GM12891 (cell line): Measurements from ENCODE around the gene SLC22A23.
"Not testable (repeated sequence)": the region's sequence is repeated elsewhere in the genome, so short reads cannot be mapped to it uniquely, and the experiment has no call there.

Source experiments
- DNase-seq: peaks from one replicate; pipeline ENCODE4 v3.0.0; 2011; ENCODE audit warnings: low spot score; ENCODE audit not compliant: insufficient read length
- FAIRE-seq: peaks from 2 replicates; lab custom pipeline; 2011; peaks lifted over from hg19 to GRCh38; lab: Jason Lieb, UNC
- PAX5 ChIP-seq: IDR thresholded peaks from 2 replicates; pipeline ENCODE4 v1.6.1; 2011; ENCODE audit warnings: low read length, moderate library complexity, mild to moderate bottlenecking; ENCODE audit not compliant: insufficient read depth, severe bottlenecking
- POLR2A ChIP-seq: IDR thresholded peaks from 2 replicates; pipeline ENCODE4 v1.6.1; 2011; ENCODE audit warnings: low read depth, low read length, control low read depth
- POLR2AphosphoS5 ChIP-seq: IDR thresholded peaks from 2 replicates; pipeline ENCODE4 v1.6.1; 2011; ENCODE audit warnings: low read depth, low read length, control low read depth
- POU2F2 ChIP-seq: IDR thresholded peaks from 2 replicates; pipeline ENCODE4 v1.6.1; 2011; ENCODE audit warnings: low read depth, mild to moderate bottlenecking, control low read depth, low read length, moderate library complexity
- SPI1 ChIP-seq: IDR thresholded peaks from 2 replicates; pipeline ENCODE4 v1.6.1; 2011; ENCODE audit warnings: low read depth, low read length, control low read depth
- TAF1 ChIP-seq: IDR thresholded peaks from 2 replicates; pipeline ENCODE4 v1.6.1; 2011; ENCODE audit warnings: low read depth, low read length, control low read depth

The SLC22A23 gene

DNA sequence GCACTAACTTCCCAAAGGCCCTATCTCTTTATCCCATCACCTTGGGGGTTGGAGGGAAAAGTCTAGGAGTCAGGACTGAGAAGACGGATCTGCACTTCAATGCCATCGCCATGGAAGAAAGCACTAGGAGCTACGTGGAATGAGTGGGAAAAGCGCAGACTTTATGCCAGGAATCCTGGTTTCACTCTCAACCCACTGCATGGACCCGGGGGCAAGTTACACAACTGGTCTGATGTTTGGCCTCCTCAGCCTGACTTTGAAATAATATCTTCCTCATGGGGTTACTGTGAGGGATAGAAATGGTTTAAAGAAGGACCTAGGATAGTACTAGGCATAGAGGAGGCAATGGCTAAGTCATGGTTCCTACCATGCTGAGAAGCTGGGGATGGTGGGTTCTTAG, 211.6 kb downstream of the SLC22A23 start:
- DNase-seq: no peak
- TF ChIP-seq PAX5 (no peak), SPI1 (no peak), POU2F2 (no peak), POLR2A (no peak)
- FAIRE-seq: no peak

DNA sequence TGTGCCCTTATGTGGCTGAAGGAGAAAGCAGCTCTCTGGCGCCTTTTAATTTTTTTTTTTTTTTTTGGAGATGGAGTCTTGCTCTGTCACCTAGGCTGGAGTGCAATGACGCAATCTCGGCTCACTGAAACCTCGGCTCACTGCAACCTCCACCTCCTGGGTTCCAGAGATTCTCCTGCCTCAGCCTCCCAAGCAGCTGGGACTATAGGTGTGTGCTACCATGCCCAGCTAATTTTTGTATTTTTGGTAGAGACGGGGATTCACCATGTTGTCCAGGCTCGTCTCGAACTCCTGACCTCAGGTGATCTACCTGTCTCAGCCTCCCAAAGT, 212.1 kb downstream of the SLC22A23 start:
- DNase-seq, FAIRE-seq: not testable (repeated sequence)

DNA sequence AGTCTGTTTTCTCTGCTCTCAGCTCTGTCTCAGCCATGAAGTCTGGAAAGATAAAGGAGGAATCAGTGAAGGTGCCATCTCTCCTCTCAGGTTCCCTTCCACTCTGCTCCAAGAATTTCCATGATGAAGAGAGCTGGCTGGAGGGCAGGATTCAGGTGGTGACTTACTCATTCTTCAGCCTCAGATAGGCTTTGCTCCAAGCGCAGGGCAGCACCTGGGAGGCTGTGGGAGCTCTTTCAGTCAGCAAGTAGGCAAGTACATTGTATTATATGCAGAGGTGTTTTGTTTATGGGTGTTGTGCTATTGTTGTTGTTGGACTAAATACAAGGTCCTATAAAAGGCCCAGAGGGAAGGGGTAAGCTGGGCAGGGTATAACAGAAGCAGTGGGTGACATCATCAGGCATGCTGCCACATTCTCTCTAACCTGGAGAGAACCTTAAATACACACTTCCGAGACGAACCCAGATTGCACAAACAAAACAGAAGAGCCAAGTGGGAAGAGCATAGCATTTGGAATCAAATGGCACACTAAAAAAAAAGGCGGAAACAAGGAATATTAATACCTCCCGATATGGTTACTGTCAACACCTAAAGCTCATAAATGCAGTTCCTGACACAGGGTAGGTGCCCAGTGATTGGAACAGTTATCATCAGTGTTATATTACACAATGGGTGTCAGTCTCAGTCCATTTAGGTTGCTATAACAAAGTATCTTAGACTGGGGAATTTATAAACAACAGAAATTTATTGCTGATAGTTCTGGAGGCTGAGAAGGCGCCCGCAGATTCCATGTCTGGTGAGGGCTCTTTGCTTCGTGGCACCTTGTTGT, 212.6 kb downstream of the SLC22A23 start:
- DNase-seq: no peak
- TF ChIP-seq PAX5 (no peak), TAF1 (no peak), POLR2AphosphoS5 (no peak), POU2F2 (no peak), SPI1 (no peak), POLR2A (no peak)
- no peak for FAIRE-seq

DNA sequence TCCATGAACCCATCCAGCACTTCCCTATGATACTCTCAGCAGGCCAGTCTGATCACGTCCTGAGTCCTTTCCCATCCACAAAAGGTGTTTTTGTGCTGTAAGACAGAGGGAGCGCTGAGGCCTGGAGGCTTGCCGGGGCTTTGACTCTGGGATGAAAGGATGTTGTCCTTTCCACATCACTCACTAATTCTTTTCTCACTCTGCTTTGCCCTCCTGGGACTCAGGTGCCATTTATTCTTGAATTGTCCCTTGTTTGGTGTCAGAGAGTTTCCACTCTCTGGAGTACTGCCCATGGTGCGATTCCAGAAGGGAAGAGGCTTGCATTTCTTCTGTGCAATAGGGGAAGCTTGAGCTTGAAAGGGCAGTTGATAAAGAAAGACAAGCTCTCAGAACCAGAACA, 214.1 kb downstream of the SLC22A23 start:
- DNase-seq (no peak), FAIRE-seq (no peak)
- TF ChIP-seq POU2F2 (no peak), POLR2A (no peak), SPI1 (no peak), POLR2AphosphoS5 (no peak), PAX5 (no peak), TAF1 (no peak)

DNA sequence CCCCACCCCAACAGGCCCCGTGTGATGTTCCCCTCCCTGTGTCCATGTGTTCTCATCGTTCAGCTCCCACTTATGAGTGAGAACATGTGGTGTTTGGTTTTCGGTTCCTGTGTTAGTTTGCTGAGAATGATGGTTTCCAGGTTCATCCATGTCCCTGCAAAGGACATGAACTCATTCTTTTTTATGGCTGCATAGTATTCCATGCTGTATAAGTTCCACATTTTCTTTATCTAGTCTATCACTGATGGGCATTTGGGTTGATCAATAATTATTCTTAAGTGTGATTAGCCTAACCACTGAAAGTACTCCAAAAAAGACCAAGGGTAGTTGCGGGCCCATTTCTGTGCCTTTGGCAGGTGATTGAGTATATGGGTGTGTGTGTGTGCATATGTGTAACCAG, 215.1 kb downstream of the SLC22A23 start:
- not testable (repeated sequence) for DNase-seq, FAIRE-seq

DNA sequence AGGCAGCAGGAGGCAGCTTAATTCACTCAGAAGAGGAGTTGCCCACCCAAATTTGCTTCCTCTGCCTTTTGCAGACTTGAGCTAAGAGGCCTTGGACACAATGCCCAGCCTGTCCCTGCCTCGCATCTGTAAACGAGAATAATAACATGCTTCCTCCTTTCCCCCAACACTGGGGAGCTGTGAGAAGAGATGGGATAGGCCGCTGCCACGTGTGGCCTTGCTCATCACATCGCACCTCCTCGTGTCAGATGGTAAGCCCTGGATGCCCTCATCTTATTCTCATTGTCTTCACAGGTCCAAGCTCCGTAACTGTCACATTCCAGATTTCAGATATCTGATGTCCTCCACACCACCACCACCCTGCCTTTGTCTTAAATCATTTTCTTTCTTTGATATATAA, 216.3 kb downstream of the SLC22A23 start:
- DNase-seq (no peak), FAIRE-seq (no peak)
- TF ChIP-seq TAF1 (no peak), SPI1 (no peak), POU2F2 (no peak), PAX5 (no peak), POLR2AphosphoS5 (no peak), POLR2A (no peak)

DNA sequence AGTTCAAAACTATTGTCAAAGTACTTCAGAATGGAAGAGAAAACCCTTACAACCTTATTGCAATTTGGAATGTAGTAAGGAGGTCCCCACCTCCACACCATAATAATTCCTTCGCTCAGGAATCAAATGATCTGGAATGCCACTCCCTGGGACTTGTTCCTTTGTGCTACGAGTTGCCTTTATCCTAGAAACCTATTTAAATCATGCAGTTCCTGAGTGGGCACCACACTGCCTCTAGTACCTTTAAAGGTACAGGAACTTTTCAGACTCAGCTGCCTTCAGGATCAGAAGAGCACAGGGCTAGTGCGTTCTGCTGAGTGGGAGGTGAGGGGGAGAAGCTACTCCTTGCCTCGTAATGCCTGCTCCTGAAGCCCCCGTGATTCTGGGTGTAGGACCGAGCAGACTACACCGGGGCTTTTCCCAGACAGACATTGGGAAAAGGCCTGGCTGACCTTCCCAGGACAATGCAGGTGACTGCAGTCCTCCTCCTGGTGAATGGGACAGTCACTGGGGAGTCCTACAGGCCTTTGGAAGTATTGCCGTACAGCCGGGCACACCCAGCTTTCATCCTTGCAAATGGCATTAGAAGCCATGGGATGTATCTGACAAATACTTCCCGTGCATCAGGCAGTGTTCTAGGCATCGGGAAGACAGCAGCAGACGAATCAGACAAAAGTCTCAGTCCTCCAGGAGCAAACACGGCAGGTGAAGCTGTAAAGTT, 217.6 kb downstream of the SLC22A23 start:
- FAIRE-seq (no peak), DNase-seq (no peak)
- TF ChIP-seq TAF1 (no peak), POU2F2 (no peak), PAX5 (no peak), POLR2A (no peak), SPI1 (no peak), POLR2AphosphoS5 (no peak)

DNA sequence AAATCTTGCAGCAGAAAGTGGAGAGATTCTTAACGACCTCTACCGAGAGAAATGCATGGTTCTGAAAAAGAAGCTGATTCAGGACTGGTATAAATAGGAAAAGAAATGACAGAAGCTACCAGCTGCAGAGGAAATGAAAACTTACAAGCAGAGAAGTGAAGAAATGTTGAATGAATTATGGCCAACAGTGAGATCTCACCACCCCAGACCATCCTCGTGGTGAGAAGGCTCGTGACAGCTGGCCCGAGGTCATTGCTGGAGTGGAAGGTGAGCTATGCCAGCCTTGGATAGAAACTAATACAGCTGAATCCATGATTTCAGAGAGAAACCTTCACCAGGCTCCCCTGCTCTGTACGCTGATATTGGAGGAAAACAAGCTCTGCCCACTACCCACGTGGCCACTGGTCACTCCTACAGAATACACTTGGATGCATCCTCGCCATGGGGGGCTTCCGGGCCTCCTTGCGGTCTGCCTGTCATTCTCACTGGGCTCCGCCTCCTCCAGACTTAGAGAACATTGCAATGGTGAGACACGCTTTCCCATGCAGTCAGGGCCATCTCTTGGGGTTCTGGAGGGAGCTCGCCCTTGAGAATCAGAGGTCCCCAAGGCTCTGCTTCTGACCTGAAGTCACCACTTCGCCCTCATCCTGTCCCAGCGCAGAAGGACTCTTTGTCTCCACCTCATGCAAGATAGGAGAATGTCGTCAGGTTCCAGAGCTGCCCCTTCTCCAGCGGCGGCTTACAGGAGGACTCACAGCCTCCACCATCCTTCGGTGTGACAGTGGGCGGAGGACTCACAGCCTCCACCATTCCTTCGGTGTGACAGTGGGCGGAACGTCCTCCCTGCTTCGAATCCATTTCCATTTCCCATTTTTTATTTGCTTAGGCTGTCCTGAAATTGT, 218.8 kb downstream of the SLC22A23 start:
- DNase-seq: no peak
- no peak for TF ChIP-seq POLR2AphosphoS5
- no peak for TF ChIP-seq POLR2A
- TF ChIP-seq SPI1: 0 out of 2 replicates have a peak, but pooled peaks have one; percentile 9
- no peak for TF ChIP-seq PAX5
- TF ChIP-seq TAF1: no peak
- no peak for FAIRE-seq

DNA sequence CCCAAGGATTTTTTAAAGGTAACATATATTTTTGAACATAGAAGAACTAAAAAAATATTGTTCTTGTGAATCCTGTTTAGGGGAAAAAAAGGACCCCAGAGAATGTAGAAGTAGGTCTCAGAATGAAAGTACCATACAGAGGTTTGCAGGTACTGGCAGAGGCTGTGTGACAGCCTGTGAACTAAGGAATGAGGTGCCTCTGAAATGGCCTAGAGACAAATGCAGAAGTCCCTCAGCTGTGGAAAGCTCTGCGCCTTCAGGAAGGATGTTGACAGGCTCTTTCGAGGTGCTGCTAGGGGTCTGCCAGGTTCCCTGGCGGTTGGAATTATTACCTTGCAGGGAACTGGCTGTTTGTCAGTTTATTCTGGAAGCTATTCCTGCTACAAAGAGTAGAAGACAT, 220.8 kb downstream of the SLC22A23 start:
- TF ChIP-seq SPI1 (peak; percentile 37; the same call in 1 of the 2 replicates), TAF1 (no peak)
- FAIRE-seq: no peak

DNA sequence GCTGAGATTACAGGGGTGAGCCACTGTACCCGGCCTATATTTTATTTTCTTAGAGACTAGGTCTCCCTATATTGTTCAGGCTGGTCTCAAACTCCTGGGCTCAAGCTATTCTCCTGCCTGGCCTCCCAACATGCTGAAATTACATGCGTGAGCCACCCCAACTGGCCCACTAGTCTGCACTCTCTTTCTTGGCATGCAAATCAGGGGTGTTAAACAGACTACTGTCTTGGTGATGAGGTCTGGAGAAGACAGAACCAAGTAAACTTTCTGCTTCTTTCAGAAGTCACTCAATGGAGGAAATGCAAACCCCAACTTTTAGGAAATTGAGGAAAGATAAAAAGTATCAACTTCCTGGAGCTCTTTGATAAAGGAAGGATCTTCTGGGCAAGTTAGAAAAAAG, 221.4 kb downstream of the SLC22A23 start:
- FAIRE-seq (peak; percentile 82), DNase-seq (no peak)
- TF ChIP-seq POLR2AphosphoS5: no peak
- peak; percentile 85 for TF ChIP-seq POU2F2

More for the DNA sequence above, 220.8 kb downstream of the SLC22A23 start:
- no peak for DNase-seq

DNA sequence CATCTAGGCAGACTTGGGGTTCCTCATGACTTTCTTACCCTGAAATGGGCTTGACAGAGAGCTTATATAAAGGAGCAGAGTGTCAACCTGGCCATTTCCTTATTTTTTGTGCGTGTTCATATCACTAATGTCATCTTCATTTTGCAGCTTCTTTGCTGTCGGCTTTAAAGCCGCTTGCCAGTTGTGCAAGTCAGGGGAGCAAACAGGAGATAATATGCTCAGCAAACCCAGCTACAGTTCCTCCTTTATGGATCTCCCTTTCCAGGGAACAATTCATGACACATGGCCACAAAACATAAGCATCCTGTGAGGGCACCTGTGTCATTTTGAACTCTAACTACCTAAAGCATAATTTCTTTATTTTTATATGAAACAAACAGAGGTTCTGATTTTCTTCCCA, 222.9 kb downstream of the SLC22A23 start:
- FAIRE-seq: no peak
- TF ChIP-seq TAF1 (no peak), POLR2A (no peak), SPI1 (no peak), POLR2AphosphoS5 (no peak), POU2F2 (no peak), PAX5 (no peak)

More for the DNA sequence above, 222.9 kb downstream of the SLC22A23 start:
- no peak for DNase-seq
